Hypothalamus (tissue), 51 donors: ENCODE measurements around the gene CAND1.

Experiments used
- DNase-seq, 51 donors: peaks; one replicate each; lab custom pipeline; 2025; lab: John Stamatoyannopoulos, UW

The CAND1 gene

GRCh38 chr12:67280088-67280487, 10.9 kb downstream of the CAND1 start:
- DNase-seq = no peak

DNA sequence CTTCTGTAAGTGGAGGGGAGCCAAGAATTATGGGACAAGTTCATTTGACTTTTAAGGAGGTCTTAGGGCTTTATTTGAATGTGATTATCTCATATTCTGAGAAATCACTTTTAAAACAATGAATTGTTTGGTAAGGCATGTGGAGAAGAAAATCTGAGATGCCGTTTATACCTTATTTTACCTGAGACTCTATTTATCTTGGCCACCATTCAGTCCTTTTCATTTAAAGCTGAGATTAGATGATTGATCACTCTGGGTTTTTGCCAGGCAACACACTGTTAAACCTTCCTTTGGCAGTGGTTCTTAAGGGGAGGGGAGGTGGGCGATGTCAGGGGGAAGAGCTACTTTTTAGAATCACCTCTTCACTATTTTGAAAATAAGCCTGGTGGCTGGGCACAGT, 11.4 kb downstream of the CAND1 start:
- DNase-seq = no peak

DNA sequence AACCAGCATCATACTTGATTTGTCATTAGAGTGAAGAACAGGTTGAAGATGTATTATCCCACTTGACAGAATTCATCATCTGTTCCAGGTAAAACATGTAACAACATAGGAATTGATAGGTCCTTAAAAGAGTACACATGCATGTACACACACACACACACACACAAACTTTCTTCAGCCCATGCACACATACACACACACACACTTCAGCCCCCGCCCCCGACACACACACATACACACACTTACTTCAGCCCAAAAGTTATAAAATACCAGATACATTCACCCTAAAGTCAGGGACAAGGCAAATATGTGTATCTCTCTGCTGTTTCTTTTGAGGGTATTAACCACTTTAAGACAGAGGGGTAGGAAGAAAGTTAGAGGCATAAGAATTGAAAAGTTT, 15.4 kb downstream of the CAND1 start:
- DNase-seq = no peak

DNA sequence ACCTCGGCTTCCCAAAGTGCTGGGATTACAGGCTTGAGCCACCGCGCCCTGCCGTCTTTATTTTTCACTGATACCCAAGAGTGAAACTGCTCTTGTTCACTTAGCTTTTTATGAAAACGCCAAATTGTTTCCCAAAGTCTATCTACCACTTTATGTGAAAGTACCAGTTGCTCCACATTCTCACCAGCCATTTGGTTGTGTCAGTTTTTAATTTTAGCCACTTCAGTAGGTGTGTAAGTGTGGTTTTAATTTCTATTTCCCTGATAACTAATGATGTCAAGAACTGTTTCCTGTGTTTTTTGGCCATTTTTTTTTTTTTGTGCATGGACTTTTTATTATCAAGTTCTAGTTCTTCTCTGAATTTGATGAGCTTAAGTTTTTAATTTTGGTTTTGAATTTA, 17.1 kb downstream of the CAND1 start:
- no peak for DNase-seq

GRCh38 chr12:67287311-67287710, 18.2 kb downstream of the CAND1 start:
- DNase-seq = no peak

GRCh38 chr12:67288561-67288960, 19.4 kb downstream of the CAND1 start:
- DNase-seq = no peak

DNA sequence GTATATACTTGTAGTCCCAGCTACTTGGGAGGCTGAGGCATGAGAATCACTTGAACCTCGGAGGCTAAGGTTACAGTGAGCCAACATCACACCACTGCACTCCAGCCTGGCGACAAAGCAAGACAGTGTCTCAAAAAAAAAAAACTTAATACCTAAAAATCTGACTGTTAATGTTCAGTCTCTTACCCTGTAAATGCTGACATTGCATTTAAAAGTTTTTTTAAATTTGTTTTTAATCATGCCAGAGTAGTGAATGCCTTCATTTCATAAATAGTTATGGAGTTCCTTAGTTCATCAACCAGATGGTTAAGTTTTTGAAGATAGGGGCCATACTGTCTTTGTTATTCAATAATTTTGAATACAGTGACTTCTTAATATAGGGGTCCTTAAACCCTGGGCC, 21.2 kb downstream of the CAND1 start:
- no peak for DNase-seq

DNA sequence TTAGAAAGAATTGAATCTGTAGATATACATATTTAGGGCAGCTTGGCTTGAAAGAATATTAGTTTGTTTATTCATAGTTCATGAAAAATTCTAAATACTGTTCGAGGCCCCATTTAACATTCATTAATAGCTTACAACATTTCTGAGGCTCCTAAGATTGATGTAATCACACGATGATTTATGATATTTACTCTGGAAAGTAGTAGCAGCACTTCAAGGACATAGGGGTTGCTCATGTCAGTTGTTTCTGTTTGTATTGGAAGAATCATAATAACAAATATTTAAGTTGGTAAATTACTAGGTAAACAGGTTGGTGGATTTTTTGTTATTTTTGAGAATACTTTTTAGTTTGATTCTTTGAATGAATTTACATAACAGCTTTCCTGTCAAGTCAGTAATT, 30.4 kb downstream of the CAND1 start:
- no peak for DNase-seq

- DNase-seq = no peak
Measured at GRCh38 chr12:67299926-67300325, 30.8 kb downstream of the CAND1 start.

DNA sequence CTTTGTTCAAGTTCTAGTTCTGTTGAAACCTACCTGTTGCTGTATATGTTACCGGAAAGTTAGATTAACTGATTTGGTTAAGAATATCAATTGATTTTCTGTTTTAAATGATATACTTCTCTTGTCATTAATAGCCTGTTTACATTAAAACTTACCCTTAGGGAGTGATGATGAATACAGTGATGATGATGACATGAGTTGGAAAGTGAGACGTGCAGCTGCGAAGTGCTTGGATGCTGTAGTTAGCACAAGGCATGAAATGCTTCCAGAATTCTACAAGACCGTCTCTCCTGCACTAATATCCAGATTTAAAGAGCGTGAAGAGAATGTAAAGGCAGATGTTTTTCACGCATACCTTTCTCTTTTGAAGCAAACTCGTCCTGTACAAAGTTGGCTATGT, 33.0 kb downstream of the CAND1 start:
- no peak for DNase-seq

- no peak for DNase-seq
Measured at GRCh38 chr12:67305544-67305943, 36.4 kb downstream of the CAND1 start.

- no peak for DNase-seq
Measured at GRCh38 chr12:67306712-67307111, 37.6 kb downstream of the CAND1 start.

DNA sequence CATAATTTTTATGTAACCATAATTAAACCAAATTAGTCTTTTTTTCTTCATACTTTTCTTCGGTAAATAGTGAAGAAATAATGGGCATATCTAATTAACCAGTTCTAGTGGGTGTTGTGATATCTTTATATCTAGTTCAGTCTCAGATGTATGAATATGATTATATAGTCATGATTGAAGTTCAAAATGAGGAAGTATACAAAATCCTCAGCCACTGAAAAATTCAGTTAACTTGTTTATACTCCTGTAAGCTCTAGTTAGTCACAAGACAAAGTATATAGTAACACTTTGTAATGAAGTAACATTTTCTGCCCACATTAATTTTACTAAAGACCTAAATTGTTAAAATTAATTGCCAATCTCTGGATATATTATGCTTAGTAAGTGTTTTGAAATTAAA, 46.5 kb downstream of the CAND1 start:
- no peak for DNase-seq

- no peak for DNase-seq
Measured at GRCh38 chr12:67318786-67319185, 49.6 kb downstream of the CAND1 start.

DNA sequence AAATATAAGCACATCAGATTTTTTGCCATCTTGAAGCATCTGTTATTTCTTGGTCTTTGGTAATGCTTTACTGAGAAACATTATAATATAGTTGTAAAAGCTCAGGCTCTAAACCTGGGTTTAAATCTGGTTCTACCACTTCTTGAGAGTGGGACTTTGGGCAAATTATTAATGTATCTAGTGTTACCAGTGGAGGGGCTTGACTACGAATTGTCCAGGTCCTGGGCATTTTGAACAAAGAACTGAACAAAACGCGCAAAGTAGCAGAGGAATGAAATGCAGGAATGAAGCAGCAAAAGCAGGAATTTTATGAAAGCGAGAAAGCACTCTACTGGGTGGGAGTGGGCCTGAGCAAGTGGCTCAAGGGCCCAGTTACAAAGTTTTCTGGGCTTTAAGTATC, 50.8 kb downstream of the CAND1 start:
- no peak for DNase-seq

- no peak for DNase-seq
Measured at GRCh38 chr12:67320614-67321295, 51.6 kb downstream of the CAND1 start.

- no peak for DNase-seq
Measured at GRCh38 chr12:67322580-67322979, 53.4 kb downstream of the CAND1 start.

- DNase-seq = no peak
Measured at GRCh38 chr12:67323007-67323406, 53.8 kb downstream of the CAND1 start.

GRCh38 chr12:67326637-67327036, 57.5 kb downstream of the CAND1 start:
- DNase-seq = no peak

DNA sequence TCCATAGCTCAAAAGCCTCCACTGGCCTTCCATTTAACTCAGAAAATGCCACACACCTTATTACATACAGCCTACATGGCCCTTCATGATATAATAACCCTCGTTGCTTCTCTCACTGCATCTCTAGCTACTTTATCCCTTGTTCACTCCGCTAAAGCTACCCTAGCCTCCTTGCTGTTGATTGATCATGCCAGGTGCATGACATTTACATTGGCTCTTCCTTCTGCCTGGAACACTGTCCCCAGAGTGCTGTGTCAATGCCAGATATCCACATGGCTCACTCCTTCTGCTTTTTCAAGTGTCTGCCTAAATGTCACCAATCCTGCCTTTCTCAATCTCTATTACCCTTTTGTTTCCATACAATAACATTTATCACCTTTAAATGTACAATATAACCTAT, 58.3 kb downstream of the CAND1 start:
- no peak for DNase-seq

GRCh38 chr12:67331123-67331522, 62.0 kb downstream of the CAND1 start:
- no peak for DNase-seq

DNA sequence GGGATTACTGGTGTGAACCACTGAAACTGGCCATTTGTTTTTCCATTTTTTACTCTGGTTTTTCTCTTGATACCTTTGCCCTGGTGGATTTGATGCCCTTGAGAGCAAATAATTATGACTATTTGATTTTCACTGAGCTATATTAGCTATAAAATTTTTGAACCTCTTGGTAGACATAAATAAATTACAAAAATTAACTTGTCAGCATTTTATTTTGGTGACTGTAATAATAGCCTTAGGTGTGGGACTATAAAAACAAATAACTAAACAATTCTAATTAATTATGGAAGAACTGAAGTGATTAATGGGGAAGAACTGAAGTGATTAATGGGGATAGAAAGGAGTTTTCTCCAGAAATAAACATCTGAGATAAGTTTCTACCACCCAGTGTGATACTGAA, 62.7 kb downstream of the CAND1 start:
- no peak for DNase-seq

- no peak for DNase-seq
Measured at GRCh38 chr12:67333649-67334048, 64.5 kb downstream of the CAND1 start.
